ENCODE measurements around the gene GDF15.

DNA sequence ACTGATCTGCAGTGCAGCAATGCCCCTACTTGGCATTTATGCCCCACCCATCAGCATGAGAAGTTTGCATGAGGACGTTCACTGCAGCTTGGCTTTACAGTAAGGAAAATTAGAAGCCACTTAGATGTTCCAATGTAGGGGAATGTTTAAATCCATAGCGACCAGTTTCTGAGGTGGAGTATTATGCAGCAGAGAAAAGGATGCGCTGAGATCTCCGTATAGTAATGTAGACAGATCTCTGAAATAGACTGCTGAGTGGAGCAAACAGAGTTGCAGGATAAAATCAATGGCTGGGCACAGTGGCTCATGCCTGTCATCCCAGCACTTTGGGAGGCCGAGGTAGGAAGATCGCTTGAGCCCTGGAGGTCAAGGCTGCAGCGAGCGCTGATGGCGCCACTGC is 35.5 kb upstream of the GDF15 start:
- TF ChIP-seq POLR2A (IDR thresholded peaks at IDR 0.05; ENCODE audit: borderline replicate concordance, extremely low read depth, insufficient read depth, insufficient read length) (no peak), SIN3A (IDR thresholded peaks at IDR 0.05; ENCODE audit: low read depth) (no peak), POLR2AphosphoS5 (IDR thresholded peaks at IDR 0.05; ENCODE audit: low read depth, low read length) (no peak), CTCF (IDR thresholded peaks at IDR 0.05 in 2 of 3, conservative IDR thresholded peaks at IDR 0.05 in 1 of 3; ENCODE audit: borderline replicate concordance in 1 of 3, insufficient read depth in 1 of 3, low read depth in 2 of 3, low read length in 2 of 3) (no peak), SRF (IDR thresholded peaks at IDR 0.05; ENCODE audit: low read depth) (no peak), EGR1 (IDR thresholded peaks at IDR 0.05; ENCODE audit: low read depth) (no peak), RAD21 (IDR thresholded peaks at IDR 0.05; ENCODE audit: low read depth) (no peak), MAX (IDR thresholded peaks at IDR 0.05) (no peak), EZH2 (IDR thresholded peaks at IDR 0.05) (no peak), ZNF274 (IDR thresholded peaks at IDR 0.05; ENCODE audit: low read depth, low read length) (no peak)
- TF ChIP-seq, protein P1, sequence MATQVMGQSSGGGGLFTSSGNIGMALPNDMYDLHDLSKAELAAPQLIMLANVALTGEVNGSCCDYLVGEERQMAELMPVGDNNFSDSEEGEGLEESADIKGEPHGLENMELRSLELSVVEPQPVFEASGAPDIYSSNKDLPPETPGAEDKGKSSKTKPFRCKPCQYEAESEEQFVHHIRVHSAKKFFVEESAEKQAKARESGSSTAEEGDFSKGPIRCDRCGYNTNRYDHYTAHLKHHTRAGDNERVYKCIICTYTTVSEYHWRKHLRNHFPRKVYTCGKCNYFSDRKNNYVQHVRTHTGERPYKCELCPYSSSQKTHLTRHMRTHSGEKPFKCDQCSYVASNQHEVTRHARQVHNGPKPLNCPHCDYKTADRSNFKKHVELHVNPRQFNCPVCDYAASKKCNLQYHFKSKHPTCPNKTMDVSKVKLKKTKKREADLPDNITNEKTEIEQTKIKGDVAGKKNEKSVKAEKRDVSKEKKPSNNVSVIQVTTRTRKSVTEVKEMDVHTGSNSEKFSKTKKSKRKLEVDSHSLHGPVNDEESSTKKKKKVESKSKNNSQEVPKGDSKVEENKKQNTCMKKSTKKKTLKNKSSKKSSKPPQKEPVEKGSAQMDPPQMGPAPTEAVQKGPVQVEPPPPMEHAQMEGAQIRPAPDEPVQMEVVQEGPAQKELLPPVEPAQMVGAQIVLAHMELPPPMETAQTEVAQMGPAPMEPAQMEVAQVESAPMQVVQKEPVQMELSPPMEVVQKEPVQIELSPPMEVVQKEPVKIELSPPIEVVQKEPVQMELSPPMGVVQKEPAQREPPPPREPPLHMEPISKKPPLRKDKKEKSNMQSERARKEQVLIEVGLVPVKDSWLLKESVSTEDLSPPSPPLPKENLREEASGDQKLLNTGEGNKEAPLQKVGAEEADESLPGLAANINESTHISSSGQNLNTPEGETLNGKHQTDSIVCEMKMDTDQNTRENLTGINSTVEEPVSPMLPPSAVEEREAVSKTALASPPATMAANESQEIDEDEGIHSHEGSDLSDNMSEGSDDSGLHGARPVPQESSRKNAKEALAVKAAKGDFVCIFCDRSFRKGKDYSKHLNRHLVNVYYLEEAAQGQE (IDR thresholded peaks at IDR 0.05; ENCODE audit: low read depth), result no peak

All from HCT116 (cell line).